Measurements from ENCODE around the gene DAB2IP.
"Not testable (repeated sequence)": the region's sequence is repeated elsewhere in the genome, so short reads cannot be mapped to it uniquely, and the experiment has no call there.

The DAB2IP gene

GRCh38 chr9:121643473-121643872 is 8.0 kb upstream of the DAB2IP start:
- no peak for DNase-seq (ENCODE audit: low read depth)
- TF ChIP-seq CTCF (IDR thresholded peaks at IDR 0.05; ENCODE audit: low read length, missing control alignments): no peak
- no peak overlapping the region for H3K4me3 ChIP-seq (replicated peaks; ENCODE audit: low read depth, low read length)

GRCh38 chr9:121644040-121644439 is 7.4 kb upstream of the DAB2IP start:
- H3K4me3 ChIP-seq (replicated peaks; ENCODE audit: low read depth, low read length); DNase-seq (ENCODE audit: low read depth): not testable (repeated sequence)

DNA sequence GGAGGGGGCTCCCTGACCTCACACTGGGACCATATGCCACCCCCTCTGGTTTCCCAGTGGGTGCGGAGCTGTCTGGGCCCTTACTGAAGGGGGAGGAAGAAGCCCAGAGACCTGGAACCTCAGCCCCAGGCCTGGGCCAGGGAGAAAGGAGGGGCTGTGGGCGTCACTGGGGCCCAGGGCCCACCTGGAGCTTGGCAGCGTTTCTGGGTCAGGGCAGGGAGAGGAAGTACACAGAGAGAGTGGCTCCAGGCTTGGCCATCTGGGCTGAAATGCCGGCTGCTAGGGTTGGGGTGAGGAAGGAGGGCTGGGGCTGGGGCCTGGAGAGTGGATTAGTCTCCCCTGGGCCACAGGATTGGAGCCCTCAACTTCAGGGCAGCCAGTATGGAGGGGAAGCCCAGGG is 6.4 kb upstream of the DAB2IP start:
- H3K4me3 ChIP-seq (replicated peaks; ENCODE audit: low read depth, low read length): no peak overlapping the region
- no peak for DNase-seq (ENCODE audit: low read depth)
- no peak for TF ChIP-seq CTCF (IDR thresholded peaks at IDR 0.05; ENCODE audit: low read length, missing control alignments)

DNA sequence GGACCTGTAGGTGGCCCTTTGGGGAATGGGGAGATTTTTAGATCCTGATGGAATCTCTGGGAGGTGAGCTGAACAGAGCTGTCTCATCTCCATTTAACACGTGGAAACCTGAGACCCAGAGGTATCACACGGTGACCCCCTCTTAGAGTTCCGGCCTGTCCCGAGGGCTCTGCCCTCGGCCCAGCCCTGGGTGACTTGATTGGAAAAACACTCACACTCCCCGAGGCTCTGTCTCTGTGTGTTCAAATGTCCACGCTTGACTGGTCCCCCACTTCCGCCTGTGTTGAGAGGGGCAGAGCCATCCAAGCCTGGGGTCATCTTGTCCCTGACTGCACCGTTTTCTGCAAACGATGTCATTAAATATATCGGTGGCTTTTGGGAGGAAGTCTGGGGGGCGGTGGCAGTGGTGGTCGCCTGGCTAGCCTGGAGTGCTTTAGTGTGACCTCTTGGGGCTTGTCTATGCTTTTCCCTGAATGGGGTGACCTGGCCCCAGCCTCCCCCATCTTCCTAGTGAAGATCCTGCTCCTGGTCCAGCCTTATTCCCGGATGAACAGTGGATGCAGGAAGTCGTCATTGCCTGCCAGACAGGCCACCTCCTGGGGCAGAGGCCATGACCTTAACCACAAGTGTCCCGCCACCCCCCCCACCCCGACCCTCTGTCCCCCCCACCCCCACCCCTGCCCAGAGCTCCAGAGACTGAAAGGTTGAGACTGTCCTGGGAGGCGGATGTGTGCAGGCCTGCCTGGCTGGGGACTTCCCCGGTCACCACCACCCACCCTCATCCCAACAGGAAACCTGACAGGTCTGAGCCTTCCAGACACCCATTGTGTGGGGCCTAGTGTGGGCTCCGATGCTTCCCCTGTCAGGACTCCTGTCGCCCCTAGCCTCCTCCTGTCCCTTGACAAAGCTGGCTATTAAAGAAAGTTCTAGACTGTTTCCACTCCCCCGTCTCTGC is 5.3 kb upstream of the DAB2IP start:
- no peak for TF ChIP-seq CTCF (IDR thresholded peaks at IDR 0.05; ENCODE audit: low read length, missing control alignments)
- DNase-seq (ENCODE audit: low read depth): no peak
- H3K4me3 ChIP-seq (replicated peaks; ENCODE audit: low read depth, low read length): no peak overlapping the region

- TF ChIP-seq CTCF (IDR thresholded peaks at IDR 0.05; ENCODE audit: low read length, missing control alignments): no peak
- no peak overlapping the region for H3K4me3 ChIP-seq (replicated peaks; ENCODE audit: low read depth, low read length)
- DNase-seq (ENCODE audit: low read depth): no peak
Measured at GRCh38 chr9:121646992-121647391, 4.4 kb upstream of the DAB2IP start.

GRCh38 chr9:121648172-121648571 is 3.3 kb upstream of the DAB2IP start:
- no peak overlapping the region for H3K4me3 ChIP-seq (replicated peaks; ENCODE audit: low read depth, low read length)
- no peak for TF ChIP-seq CTCF (IDR thresholded peaks at IDR 0.05; ENCODE audit: low read length, missing control alignments)
- DNase-seq (ENCODE audit: low read depth): no peak

GRCh38 chr9:121648799-121649198 is 2.6 kb upstream of the DAB2IP start:
- DNase-seq (ENCODE audit: low read depth): no peak
- no peak for TF ChIP-seq CTCF (IDR thresholded peaks at IDR 0.05; ENCODE audit: low read length, missing control alignments)
- no peak overlapping the region for H3K4me3 ChIP-seq (replicated peaks; ENCODE audit: low read depth, low read length)

Data from fibroblast of pulmonary artery (primary cell).